GM20000 (cell line): Measurements from ENCODE around the gene FMNL2.

Source experiments
- DNase-seq: peaks from one replicate; pipeline ENCODE4 v3.0.0; 2012; ENCODE audit warnings: low spot score
- CTCF ChIP-seq: IDR thresholded peaks from 2 replicates; pipeline ENCODE4 v1.5.1; 2012; ENCODE audit warnings: mild to moderate bottlenecking, control low read depth; ENCODE audit errors: extremely low read depth, missing control alignments

The FMNL2 gene

GRCh38 chr2:152330235-152330866 is 4.6 kb upstream of the FMNL2 start:
- DNase-seq: no peak
- no peak for TF ChIP-seq CTCF

DNA sequence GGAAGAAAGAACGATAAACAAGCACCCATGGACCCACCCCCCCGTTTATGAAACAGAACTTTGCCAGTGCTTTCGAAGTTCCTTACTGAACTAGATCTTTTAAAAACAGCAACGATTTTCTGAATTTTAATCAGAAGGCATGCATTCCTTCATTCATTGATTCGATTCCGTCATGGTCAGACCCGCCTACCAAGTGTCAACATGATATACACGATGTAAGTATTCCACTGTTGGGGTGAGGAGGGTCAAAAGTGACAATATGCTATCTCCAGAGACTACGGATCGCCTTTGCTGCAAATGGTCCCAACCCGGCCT is 316 bp upstream of the FMNL2 start:
- TF ChIP-seq CTCF: no peak
- no peak for DNase-seq

DNA sequence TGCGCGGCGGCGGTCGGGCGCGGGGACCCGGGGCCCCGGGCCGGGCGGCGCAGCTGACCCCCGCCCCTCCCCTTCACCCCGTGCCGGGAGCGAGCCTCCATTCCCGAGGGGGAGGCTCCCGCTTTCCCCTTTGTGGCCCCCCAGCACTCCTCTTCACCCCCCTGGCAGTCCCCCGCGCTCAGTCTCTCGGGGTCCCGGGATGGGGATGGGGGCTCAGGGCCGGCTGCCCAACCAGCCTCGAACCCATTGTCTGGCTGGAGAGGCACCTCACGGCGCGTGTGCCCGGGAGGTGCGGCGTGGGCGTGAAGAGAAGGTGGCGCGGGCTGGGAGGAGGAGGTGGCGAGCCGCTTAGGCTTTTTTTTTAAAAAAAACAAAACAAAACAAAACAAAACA is 748 bp downstream of the FMNL2 start:
- DNase-seq: peak; percentile 59
- no peak for TF ChIP-seq CTCF

- peak; percentile 65 for DNase-seq
- TF ChIP-seq CTCF: no peak
Measured at GRCh38 chr2:152336119-152336853, 1.3 kb downstream of the FMNL2 start.

GRCh38 chr2:152336854-152337510 is 2.0 kb downstream of the FMNL2 start:
- TF ChIP-seq CTCF: no peak
- DNase-seq: peak; percentile 8

DNA sequence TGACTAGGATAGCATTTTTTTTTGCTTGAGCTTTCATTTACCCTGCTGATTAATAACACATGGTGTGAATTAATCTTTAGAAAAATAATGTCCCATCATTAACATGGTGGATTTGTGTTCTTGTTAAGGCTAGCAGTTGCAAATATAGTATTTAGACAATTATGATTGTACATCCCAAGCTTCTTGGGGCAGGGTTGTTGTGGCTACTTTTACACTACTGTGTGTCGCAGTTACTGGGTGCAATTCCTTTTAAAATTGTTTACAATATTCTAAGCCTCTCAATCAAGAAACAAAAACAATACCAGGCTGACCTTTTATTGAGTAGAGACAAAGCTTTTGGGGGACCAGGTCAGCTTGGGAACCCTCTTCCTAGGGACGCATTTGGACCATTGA is 2.5 kb downstream of the FMNL2 start:
- no peak for TF ChIP-seq CTCF

DNA sequence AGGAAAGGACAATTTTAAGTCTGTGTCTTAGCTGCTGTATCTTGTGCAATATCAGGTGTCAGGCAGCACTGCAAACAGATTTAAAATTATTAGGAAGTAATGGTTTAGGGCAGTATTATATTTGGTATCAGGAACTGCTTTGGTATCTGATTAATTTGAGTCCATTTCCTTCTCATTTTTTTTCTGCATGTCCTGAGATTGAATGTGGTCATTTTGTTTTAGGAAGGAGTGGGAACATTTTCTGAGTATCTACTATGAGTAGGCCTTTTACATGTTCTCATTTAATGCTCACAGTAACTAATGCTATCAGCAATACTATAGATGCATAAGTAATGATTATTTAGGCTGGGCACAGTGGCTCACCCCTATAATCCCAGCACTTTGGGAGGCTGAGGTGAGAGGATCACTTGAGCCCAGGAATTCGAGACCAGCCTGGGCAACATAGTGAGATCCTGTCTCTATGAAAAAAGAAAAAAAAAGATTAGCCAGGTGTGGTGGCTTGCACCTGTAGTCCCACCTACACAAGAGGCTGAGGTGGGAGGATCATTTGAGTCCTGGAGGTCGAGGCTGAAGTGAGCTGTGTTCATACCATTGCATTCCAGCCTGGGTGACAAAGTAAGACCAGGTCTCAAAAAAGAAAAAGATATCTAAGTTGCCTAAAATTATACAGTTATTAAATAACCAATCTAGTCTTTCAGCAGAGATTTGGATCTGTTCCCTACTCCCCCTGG is 4.7 kb downstream of the FMNL2 start:
- DNase-seq: no peak
- TF ChIP-seq CTCF: no peak

More for the DNA sequence above, 2.5 kb downstream of the FMNL2 start:
- no peak for DNase-seq
